Measurements from ENCODE around the gene PNP. TPM values are rescaled to one million over a fixed set of nuclear protein-coding genes. Genes with fewer than 3 reads are reported as not detected.

The PNP gene
- total RNA-seq, 1 donor from 2014 or later: 109 TPM

DNA sequence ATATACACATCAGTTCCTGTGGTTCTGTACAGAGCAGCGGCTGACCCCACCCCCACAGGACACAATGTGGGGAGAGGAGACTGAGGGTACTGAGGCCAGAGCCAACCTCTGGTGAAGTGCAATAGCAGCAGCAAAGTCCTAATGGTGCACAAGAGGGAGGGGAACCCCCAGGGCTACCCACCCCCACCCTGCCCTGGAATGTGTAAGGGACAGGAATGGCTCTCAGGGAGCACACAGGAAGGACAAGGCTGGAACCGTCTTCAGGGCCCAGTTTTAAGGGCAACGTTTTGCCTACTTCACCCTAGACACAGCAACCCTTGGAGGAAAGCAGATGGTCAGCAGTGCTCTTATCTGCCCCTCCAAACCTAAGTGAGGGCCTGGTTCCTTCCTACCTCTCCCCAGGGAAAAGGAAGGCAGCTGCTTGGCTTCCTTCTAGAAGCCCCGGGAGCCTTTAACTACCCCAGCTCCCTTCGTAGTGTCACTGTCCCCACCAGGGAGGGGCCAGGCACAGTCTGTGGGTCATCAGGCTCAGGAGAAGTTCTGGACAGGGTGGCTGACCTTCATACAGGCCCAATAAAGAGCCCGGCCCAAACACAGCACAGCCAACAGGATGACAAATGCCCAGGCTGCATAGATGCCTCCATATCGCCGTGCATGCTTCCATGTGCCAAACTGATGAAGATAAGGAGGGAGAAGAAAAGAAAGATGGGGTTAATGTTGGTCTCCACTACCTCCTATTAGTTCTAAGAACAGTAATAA is 11.0 kb upstream of the PNP start:
- TF ChIP-seq, protein P1, sequence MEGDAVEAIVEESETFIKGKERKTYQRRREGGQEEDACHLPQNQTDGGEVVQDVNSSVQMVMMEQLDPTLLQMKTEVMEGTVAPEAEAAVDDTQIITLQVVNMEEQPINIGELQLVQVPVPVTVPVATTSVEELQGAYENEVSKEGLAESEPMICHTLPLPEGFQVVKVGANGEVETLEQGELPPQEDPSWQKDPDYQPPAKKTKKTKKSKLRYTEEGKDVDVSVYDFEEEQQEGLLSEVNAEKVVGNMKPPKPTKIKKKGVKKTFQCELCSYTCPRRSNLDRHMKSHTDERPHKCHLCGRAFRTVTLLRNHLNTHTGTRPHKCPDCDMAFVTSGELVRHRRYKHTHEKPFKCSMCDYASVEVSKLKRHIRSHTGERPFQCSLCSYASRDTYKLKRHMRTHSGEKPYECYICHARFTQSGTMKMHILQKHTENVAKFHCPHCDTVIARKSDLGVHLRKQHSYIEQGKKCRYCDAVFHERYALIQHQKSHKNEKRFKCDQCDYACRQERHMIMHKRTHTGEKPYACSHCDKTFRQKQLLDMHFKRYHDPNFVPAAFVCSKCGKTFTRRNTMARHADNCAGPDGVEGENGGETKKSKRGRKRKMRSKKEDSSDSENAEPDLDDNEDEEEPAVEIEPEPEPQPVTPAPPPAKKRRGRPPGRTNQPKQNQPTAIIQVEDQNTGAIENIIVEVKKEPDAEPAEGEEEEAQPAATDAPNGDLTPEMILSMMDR (IDR thresholded peaks at IDR 0.05; ENCODE audit: insufficient read depth, low read length, severe bottlenecking): no peak
- FAIRE-seq (no peak), DNase-seq (ENCODE audit: low read depth) (no peak)
- Histone ChIP-seq H3K27me3 (ENCODE audit: control insufficient read depth, insufficient read depth, low read length) (no peaks in the 10 kb centered on the region), H3K4me3 (ENCODE audit: low read depth, low read length) (no peak overlapping the region), H3K36me3 (ENCODE audit: control insufficient read depth, insufficient read depth, low read length) (peaks cover 9% of the 10 kb centered on the region)

DNA sequence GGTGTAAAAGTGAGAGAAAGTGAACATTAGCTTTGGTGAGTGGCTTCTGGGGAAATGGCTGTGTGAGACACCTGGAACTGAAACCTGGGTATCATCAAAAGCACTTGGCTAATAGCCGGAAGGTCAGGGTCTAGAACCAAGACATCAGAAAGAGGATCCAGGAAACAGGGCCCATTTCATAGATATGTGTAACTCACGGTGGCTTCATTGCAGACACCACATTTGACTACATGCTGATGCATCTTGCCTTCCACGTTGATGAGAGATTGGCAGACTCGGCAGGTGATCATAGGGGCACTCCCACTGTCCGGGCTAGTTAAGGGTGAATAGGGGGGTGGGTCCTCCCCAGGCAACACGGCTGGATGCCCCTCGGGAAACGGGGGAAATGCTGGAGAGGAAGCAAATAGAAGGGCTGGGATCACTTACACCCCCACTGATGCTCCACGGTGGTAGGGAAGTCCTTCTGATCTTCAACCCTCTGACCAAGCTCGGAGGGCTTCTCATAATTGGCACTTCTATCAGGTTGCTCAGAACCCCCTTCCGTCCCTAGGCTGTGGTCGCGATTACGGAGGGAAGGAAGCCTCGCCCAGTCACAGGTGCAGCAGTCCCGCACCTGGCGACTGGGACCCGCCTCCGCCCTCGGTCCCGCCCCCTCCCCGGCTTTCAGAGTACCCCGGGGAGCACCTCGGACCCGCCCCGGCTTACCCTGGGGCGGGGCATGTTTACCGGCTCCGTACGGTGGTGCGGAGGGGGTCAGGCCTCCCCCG is 8.6 kb upstream of the PNP start:
- TF ChIP-seq, protein P1 (IDR thresholded peaks at IDR 0.05; ENCODE audit: insufficient read depth, low read length, severe bottlenecking): no peak
- Histone ChIP-seq H3K36me3 (ENCODE audit: control insufficient read depth, insufficient read depth, low read length) (peaks cover 9% of the 10 kb centered on the region), H3K27me3 (ENCODE audit: control insufficient read depth, insufficient read depth, low read length) (no peaks in the 10 kb centered on the region), H3K4me3 (ENCODE audit: low read depth, low read length) (peak overlapping the region; percentile 76)
- FAIRE-seq (no peak), DNase-seq (ENCODE audit: low read depth) (no peak)

DNA sequence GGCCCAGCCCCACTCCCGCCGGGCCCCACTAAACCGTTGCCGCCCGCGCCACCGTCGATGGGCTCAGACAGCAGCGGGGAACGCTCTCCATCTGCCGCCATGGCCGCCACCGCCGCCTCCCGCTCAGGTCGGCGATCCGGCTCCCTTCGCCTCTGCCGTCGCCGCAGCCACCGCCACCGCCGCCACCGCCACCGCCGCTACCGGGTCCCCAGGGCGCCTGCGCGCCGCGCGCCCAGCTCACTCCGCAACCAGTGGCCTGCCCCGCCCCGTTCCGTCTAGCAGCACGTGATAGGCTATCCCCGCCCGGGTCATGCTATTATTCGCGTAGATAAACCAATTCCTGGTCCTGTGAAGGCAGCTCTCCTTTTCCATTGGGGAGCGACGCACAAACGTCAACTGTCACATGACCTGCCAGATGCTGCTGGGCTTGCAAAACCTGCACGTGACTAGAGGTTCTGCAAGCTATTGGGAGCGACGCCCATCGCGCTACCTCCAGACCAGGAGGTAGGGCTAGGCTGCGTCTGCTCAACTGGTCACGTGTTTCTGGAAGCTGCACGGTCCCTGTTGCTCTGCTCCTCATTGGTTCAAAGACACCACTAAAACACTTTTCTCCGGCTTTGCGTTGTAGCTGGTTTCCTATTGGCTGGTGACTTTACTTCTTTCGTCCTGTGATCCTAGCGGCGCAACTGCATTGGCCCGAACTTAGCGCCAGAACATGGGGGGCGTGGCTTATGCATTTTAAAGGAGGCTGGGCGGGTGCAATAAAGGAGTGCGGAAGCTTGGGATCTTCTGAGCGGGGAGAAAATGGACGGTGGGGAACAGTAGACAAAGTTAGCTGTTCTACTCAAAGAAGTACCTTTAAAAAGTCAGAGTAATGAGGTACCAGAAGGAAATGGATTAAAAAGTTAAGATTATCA is 7.7 kb upstream of the PNP start, which contains the start of gene PIP4P1:
Gene PIP4P1, minus strand, starts transcription at position 210 of the 917 bp plus-strand sequence. Its CDS starts 109 bp downstream, at position 101.
- Histone ChIP-seq H3K27me3 (ENCODE audit: control insufficient read depth, insufficient read depth, low read length) (no peaks in the 10 kb centered on the region), H3K4me3 (ENCODE audit: low read depth, low read length) (peak within 1 kb of the TSS; percentile 76), H3K36me3 (ENCODE audit: control insufficient read depth, insufficient read depth, low read length) (peaks cover 9% of the 10 kb centered on the region)
- TF ChIP-seq, protein P1 (IDR thresholded peaks at IDR 0.05; ENCODE audit: insufficient read depth, low read length, severe bottlenecking): no peak
- FAIRE-seq (peak; percentile 99), DNase-seq (ENCODE audit: low read depth) (peak; percentile 100)

DNA sequence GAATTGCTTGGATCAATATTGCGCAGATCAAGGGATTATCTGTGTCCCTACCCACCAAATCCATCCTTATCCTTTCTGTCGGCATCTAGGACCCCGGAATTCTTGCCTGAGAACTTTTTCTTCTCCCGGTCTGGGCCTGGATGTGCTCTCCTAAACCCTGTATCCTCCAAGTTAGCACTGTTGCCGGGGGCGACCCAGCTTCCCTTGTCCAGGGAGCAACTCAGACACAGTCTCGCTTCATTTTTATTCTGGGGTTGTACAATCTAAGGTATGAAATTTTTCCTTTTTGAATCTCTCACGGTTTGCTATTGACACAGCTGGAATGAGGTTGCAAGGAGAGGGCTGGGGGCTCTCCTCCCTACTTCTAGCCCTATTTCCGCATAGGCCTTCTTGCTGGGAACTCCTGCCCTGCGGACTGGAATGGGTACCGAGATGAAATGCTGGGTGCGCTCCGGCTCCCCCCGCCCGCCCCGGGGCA is 403 bp upstream of the PNP start:
- TF ChIP-seq, protein P1 (IDR thresholded peaks at IDR 0.05; ENCODE audit: insufficient read depth, low read length, severe bottlenecking): no peak
- H3K27me3 ChIP-seq (ENCODE audit: control insufficient read depth, insufficient read depth, low read length): no peaks in the 10 kb centered on the region
- no peak for DNase-seq (ENCODE audit: low read depth)
- FAIRE-seq: no peak
- H3K36me3 ChIP-seq (ENCODE audit: control insufficient read depth, insufficient read depth, low read length): peaks cover 10% of the 10 kb centered on the region
- H3K4me3 ChIP-seq (ENCODE audit: low read depth, low read length): peak overlapping the region; percentile 99

DNA sequence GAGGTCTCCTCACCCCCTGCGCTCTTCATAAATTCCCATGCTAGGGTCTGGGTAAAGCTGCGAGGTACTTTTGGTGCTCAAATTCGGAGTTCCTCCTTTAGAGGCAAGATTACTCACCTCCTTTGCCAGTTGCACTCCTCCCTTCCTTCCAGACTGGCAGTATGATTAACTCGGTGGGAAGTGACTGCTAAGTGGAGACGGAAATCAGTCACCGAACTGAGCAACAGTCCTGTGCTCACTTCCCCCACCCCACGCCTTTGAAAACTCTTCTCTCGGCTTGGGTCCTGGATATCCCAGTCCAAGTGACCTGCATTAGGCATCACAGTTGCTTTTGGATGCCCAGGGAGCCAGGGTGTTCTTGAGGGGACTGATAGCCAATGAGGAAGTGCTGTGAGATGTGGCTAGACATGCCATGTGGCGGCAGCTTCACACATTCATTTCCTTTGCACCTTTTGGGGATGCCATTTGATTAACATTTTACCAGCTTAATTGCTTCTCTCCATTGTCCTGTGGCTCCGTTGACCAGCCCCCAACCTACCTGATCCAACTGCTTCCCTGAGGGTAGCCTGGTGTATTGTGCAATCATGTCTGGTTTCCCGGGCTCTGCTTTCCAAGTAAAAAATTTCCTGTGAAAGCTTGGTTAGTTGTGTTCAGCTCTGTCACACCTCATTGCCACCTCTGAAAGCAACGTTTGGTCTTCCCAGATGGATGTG is 840 bp downstream of the PNP start:
- Histone ChIP-seq H3K27me3 (ENCODE audit: control insufficient read depth, insufficient read depth, low read length) (no peaks in the 10 kb centered on the region), H3K36me3 (ENCODE audit: control insufficient read depth, insufficient read depth, low read length) (peaks cover 15% of the 10 kb centered on the region), H3K4me3 (ENCODE audit: low read depth, low read length) (peak overlapping the region; percentile 99)
- TF ChIP-seq, protein P1 (IDR thresholded peaks at IDR 0.05; ENCODE audit: insufficient read depth, low read length, severe bottlenecking): no peak
- FAIRE-seq (no peak), DNase-seq (ENCODE audit: low read depth) (peak; percentile 94)
